ENCODE data around the gene CERS6.

CERS6 gene

DNA sequence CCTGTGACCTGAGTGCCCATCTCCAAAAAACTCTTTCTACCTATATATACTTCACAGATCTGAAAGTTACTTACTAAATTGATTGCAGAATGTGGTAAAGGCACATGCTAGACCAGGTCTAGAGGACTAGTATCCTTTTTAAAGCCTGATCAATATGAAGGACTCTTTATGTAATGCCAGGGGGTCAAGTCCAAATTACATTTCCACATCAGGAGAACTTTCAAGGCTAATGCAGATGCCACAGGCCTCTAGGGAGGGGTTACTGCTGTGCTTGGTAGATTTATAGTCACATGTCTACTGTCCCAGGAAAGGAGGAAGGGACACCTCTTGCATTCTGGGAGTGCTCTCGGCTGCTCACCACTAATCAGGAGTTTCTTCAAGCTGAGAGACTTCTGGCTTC is 227.9 kb downstream of the CERS6 start:
- no peak for DNase-seq

DNA sequence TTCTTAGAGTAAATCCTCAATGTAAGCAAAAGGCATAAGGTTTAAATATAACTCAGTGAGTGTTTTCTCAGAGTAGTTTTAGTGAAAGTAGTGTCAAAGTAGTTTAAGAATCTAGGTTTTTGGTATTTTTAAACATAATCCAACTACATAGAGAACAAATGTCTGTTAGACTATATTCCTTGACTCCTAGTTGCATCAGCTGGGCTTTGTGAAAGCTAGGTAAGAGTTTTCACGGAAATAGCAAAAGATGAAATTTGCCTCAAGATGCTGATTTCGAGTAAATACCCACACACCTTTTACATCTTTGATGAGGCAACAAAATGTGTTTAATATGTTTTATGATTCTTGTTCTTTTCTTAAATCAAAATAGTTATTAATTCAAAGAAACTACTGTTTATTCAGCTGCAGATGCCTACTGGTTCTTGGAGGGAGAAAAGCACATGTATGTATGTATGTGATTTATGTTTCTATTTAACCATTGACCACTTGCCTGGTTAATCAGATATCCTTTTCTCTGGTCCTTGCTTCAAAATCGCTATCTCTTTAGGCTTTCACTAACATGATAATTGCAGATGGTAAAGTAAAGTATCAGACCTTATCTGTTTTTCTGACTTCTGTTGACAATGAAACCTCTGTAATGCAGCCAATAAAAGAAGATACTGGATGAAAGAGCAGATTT is 229.0 kb downstream of the CERS6 start:
- DNase-seq = no peak

- no peak for DNase-seq
These were observed 229.8 kb downstream of the CERS6 start for GRCh38 chr2:168685600-168686451.

DNA sequence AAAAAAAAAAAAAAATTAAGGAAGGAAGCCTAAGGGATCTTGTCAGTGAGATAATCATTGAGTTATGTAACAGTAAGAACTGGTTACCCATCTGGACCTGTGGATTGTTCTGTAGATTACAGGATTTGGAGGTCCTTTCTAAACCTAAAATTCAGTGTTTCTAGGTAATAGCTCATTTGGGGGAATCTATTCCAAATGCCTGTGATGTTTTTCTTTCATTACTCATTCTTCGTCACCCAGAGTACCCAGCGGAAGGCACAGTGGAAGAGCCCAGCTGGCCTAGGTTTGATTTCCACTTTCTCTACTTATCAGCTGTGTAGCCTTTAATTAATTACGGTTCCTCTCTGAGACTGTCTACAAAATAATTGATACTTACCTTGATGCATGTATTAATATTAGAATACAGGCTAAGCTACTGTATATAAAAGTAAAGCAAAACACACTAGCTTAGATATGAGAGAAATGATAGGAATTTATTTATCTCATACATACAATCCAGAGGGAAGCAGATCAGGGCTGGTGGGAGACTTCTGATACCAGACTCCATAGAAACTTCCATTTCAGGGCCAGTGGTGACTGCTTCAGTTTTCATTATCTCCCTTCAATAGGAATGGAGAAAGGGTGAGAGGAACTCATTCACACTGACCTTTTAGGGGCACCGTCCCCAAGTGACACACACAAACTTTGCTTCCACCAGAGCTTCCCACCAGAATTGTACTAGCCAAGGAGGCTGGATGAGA is 230.6 kb downstream of the CERS6 start:
- DNase-seq = no peak

- no peak for DNase-seq
These were observed 231.2 kb downstream of the CERS6 start for GRCh38 chr2:168687314-168687713.

GRCh38 chr2:168690381-168690885 is 234.4 kb downstream of the CERS6 start:
- no peak for DNase-seq

- no peak for DNase-seq
These were observed 235.1 kb downstream of the CERS6 start for GRCh38 chr2:168691221-168691620.

DNA sequence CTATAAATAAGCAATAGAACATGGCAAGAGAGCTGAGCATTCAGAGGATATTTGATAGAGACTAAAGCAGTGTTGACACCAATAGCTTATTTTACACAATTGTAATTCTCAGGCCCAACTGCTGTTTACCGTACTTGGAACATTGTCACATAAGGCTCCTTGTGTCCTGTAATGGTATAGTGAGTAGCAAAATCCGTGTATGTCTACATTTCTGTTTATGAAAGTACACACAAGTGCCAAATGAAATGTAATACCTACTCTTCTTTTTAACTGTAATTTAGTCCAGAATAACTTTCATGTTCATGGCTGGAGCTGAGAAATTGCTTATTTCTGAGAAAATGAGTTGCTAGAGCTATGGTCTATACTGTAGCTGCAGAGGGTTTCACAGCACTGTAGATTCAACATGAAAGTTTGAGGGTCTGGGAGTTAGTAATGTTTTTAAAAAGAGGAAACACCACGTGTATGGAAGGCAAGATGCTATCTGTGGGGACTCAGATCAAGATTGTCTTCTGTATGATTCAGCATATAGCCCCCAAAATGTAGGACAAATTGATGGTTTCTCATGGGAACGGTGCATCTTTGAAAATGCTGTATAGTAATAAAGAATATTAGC is 236.2 kb downstream of the CERS6 start:
- DNase-seq = no peak

DNA sequence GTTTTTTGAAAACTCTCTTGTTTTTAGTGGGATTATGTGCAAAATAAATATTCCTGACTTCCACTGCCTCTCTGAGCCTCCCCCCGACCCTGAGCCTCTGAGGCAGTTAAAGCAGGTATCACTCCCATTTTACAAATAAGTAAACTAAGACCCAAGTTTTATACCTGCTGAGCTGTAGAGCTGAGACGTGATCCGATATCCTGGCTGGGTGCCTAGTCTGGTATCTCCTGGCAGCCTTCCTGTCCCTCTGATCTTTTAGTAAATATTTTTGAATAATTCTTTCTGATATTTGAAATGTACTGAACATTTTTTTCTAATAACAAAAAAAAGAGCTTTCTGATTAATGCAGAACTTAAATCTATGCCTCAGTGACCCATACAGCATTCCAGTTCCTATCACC is 238.1 kb downstream of the CERS6 start:
- DNase-seq = no peak

DNA sequence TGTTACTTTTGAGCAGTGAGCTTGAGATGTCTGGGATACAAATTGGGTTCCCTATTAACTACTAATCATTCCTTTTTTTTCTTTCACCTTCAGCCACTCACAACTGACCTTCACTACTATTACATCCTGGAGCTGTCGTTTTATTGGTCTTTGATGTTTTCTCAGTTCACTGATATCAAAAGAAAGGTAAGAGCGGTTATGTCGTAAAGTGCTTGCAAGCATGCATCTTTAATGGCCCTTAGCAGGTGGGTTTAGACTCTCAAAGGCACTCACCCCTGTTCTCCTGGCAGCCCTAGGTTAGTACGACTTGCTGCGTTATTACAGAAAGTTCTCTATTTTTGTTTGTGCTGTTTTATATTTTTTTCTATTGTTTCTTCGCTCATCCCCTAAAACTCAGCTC is 238.8 kb downstream of the CERS6 start:
- no peak for DNase-seq

GRCh38 chr2:168697668-168698121 is 241.6 kb downstream of the CERS6 start:
- no peak for DNase-seq

GRCh38 chr2:168698969-168699368 is 242.9 kb downstream of the CERS6 start:
- DNase-seq = no peak

GRCh38 chr2:168699844-168700417 is 243.9 kb downstream of the CERS6 start:
- no peak for DNase-seq

DNA sequence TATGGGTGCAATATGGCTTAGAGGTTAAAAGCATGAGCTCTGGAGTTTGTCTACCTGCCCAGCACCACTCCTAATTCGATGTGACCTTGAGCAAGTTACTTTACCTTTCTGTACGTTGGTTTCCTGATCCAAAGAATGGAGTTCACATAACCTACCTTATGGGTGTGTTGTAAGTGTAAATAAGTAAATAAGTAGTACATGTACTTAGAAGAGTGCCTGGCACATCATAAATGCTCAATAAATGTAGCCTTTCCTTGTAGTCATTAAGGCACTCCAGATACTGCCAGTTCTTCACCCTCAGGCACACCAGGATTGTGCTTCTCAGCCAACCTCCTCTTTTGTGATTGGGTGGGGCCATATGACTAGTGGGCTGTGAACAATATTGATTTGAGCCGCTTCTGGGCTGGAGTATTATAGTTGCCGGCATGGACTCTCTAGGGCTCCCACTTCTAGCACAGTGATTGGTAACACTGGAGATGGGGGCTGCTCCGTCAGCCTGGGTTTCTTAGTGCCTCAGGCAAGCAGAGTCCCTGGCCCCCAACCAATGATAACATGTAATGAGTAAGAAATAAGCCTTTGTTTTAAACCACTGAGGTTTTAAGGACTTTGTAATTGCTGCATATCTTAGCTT is 244.7 kb downstream of the CERS6 start:
- DNase-seq = no peak

- DNase-seq = no peak
These were observed 246.5 kb downstream of the CERS6 start for GRCh38 chr2:168702579-168702978.

DNA sequence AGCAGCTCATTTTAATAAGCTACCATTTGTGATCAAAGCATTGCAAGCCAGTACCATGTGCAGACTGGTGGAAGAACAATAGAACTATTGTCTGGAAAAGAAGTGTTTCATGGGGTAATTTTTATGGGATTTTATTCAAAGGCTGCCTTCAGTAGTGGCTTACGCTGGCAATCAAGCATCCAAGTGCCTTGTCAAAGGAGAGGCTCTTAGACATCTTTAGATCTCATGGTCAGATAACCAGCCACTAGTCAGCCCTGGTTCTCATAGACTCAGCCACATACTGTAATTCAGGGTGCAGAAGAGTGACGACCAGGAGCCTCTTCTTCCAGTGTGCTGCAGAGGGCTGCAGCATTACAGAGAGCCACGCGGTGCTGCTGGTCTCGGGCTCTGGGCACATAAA is 247.9 kb downstream of the CERS6 start:
- DNase-seq = no peak

DNA sequence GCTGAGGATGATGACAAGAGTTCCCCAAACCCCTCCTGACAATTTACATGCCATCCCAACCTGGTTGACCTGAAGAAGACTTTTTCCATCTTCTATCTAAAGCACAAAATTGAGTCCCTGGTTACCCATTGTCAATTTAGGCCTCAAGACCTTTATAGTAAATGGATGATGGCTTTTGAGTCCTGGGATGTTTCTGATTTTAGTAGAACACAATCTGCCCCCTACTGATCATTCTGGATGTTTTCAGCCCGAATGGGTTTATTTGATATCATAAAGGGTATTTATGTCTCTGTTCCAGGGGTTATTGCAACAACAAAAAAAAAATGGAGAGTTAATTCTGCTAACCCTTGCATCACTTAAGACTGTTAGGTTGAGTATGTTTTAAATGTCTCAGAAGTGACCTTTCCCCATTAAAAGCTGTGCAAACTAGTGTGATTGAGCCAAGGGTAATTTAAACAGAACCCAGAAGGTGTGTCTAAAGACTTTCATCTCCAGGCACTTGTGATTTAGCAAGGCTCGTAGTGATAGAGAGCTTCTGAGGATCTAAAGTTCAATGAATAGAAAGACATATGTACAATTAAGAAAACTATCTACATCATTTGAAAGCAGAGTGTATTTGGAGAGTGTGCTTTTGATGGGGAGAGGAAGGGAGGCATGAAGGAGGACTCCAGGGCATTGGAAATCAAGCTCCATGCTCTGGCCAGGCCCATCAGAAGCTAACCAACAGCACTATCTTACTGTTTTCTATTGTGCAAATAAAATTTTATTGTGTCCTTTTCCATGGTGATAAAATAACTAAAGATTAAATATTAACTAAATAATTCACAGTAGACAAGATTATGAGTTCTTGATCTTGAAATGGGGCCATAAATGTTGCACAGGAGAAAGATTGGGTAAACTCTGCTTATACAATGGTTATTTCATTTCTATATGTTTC is 249.7 kb downstream of the CERS6 start:
- no peak for DNase-seq

- DNase-seq = no peak
These were observed 250.7 kb downstream of the CERS6 start for GRCh38 chr2:168706806-168707205.

- DNase-seq = no peak
These were observed 252.0 kb downstream of the CERS6 start for GRCh38 chr2:168708080-168708479.

GRCh38 chr2:168710754-168711467 is 254.8 kb downstream of the CERS6 start:
- no peak for DNase-seq

Measured in stimulated activated CD4-positive, alpha-beta T cell treated with anti-CD3 and anti-CD28 coated beads, Interleukin-4, amount 100 ng/mL, for 24 hours (primary cell).